Body of pancreas (tissue), 4 donors: ENCODE data around the gene CHMP4A. TPM values are rescaled to one million over a fixed set of nuclear protein-coding genes. Genes with fewer than 3 reads are reported as not detected.

Experiments used
- ATAC-seq: fragments of 150-250 bp; one replicate; pipeline ENCODE4 v1.9.1; 2016
- DNase-seq, 4 donors: peaks; one replicate each; pipeline ENCODE4 v3.0.0-alpha.2; 2019
- H3K27ac ChIP-seq, 4 donors: fragments of 200-600 bp; sonication (generic); 1 replicate in 3 of 4; 2 replicates in 1 of 4; pipeline versions ENCODE4 v1.5.1 to v1.6.1; 2016 to 2019; ENCODE audit warnings: mild to moderate bottlenecking in 1 of 4, mixed read lengths in 1 of 4, moderate library complexity in 1 of 4
- H3K27me3 ChIP-seq, 2 donors: fragments of 200-600 bp; sonication (generic); one replicate each; pipeline ENCODE4 v1.6.0; 2016; ENCODE audit warnings: mild to moderate bottlenecking in 1 of 2
- H3K36me3 ChIP-seq, 2 donors: fragments of 200-600 bp; sonication (generic); replicated peaks in 1 of 2; 2 replicates each; pipeline ENCODE4 v1.5.1; 2016; ENCODE audit warnings: low read depth in 2 of 2; ENCODE audit not compliant: insufficient read depth in 1 of 2
- H3K4me1 ChIP-seq: fragments of 200-600 bp; sonication (generic); one replicate; pipeline ENCODE4 v1.6.0; 2016
- H3K4me3 ChIP-seq, 2 donors: fragments of 200-600 bp; sonication (generic); 1 replicate in 1 of 2; 2 replicates in 1 of 2; pipeline ENCODE4 v1.5.1; 2016 to 2019
- H3K9me3 ChIP-seq, 3 donors: fragments of 200-600 bp; sonication (generic); 1 replicate in 2 of 3; 2 replicates in 1 of 3; pipeline ENCODE4 v1.5.1; 2016
- CTCF ChIP-seq, 7 experiments: fragments of 450-650 bp in 4 of 7; fragments of 200-600 bp in 3 of 7; sonication (generic) in 3 of 7; IDR thresholded peaks; one replicate each; pipeline ENCODE4 v1.5.1; 2016 to 2019; ENCODE audit warnings: antibody characterized with exemption in 7 of 7
- POLR2A ChIP-seq, 3 donors: fragments of 450-650 bp; IDR thresholded peaks; one replicate each; pipeline ENCODE4 v1.6.1; 2016; ENCODE audit warnings: antibody characterized with exemption in 3 of 3, mild to moderate bottlenecking in 2 of 3
- WGBS, 2 donors: methylation state at CpG; one replicate each; pipeline ENCODE4 v1.1.5; 2017; 5-methylcytosine and 5-hydroxymethylcytosine counted together
- intact Hi-C: fragments of 100-400 bp; cut with DNase I; formaldehyde crosslinking; loops from one replicate; pipeline ENCODE4 v1.15.1; 2023
- total RNA-seq, 2 donors: library from RNA; depleted of rRNA; stranded (reverse); fragments of >200 nt; gene quantifications; one replicate each; pipeline ENCODE4 v1.1.0, GENCODE V29; 2016

The CHMP4A gene
- total RNA-seq, result 10 to 100 TPM; 28.5 to 32.0 TPM

- intact Hi-C loops, result no loop called here
- ATAC-seq (peak; percentile 90), DNase-seq (peak; percentile 93 to 98 (median 94))
- no peaks in the 10 kb centered on the region for H3K9me3 ChIP-seq
- WGBS, 2 donors, result 1 to 9% methylated on average over 13 to 53 of the region's 53 CpGs
- H3K27ac ChIP-seq, result peak within 1 kb of the TSS; percentile 86 to 97 (median 94)
- peaks cover 0 to 15% of the 10 kb centered on the region in 2 donors for H3K36me3 ChIP-seq
- peak within 1 kb of the TSS; percentile 39 to 60 for H3K4me3 ChIP-seq
- TF ChIP-seq CTCF (IDR thresholded peaks at IDR 0.05), result peak in 3 of 7 experiments; percentile 29 to 31 (median 30)
- peak; percentile 88 to 98 (median 98) for TF ChIP-seq POLR2A (IDR thresholded peaks at IDR 0.05)
- H3K4me1 ChIP-seq, result peaks cover 30% of the 10 kb centered on the region
- no peaks in the 10 kb centered on the region for H3K27me3 ChIP-seq
These were observed at the start of gene CHMP4A for GRCh38 chr14:24212924-24213865. Gene CHMP4A (minus strand): TSS chr14:24213488. CDS start chr14:24213439, 49 bp downstream.

GRCh38 chr14:24261969-24262327 lies 48.7 kb upstream of the CHMP4A start:
- Histone ChIP-seq H3K27ac (no peak overlapping the region), H3K4me1 (peaks cover 15% of the 10 kb centered on the region), H3K36me3 (peaks cover 0 to 4% of the 10 kb centered on the region in 2 donors), H3K4me3 (no peak overlapping the region), H3K9me3 (no peaks in the 10 kb centered on the region), H3K27me3 (no peaks in the 10 kb centered on the region)
- TF ChIP-seq CTCF (IDR thresholded peaks at IDR 0.05) (no peak), POLR2A (IDR thresholded peaks at IDR 0.05) (no peak)
- intact Hi-C loops, result no loop called here
- ATAC-seq, result no peak
- no peak for DNase-seq
- 85 to 93% methylated on average over 9 to 16 of the region's 19 CpGs for WGBS, 2 donors

- no peak overlapping the region for H3K4me3 ChIP-seq
- DNase-seq, result no peak
- H3K27me3 ChIP-seq, result no peaks in the 10 kb centered on the region
- no peak for ATAC-seq
- peaks cover 15% of the 10 kb centered on the region for H3K4me1 ChIP-seq
- H3K36me3 ChIP-seq, result peaks cover 0 to 3% of the 10 kb centered on the region in 2 donors
- H3K9me3 ChIP-seq, result no peaks in the 10 kb centered on the region
- H3K27ac ChIP-seq, result peak overlapping the region in 1 of 4 donors; percentile 74
- 90 to 94% methylated on average over 12 to 19 of the region's 20 CpGs for WGBS, 2 donors
- intact Hi-C loops, result no loop called here
- TF ChIP-seq CTCF (IDR thresholded peaks at IDR 0.05), result no peak
- no peak for TF ChIP-seq POLR2A (IDR thresholded peaks at IDR 0.05)
These were observed 48.1 kb upstream of the CHMP4A start for GRCh38 chr14:24261256-24261968.

GRCh38 chr14:24260780-24261157 lies 47.5 kb upstream of the CHMP4A start:
- no peak for ATAC-seq
- no peak for TF ChIP-seq POLR2A (IDR thresholded peaks at IDR 0.05)
- no peak for TF ChIP-seq CTCF (IDR thresholded peaks at IDR 0.05)
- H3K27ac ChIP-seq, result peak overlapping the region in 3 of 4 donors; percentile 62 to 82 (median 74)
- no peaks in the 10 kb centered on the region for H3K9me3 ChIP-seq
- intact Hi-C loops, result no loop called here
- no peaks in the 10 kb centered on the region for H3K27me3 ChIP-seq
- no peaks in the 10 kb centered on the region for H3K36me3 ChIP-seq
- peaks cover 15% of the 10 kb centered on the region for H3K4me1 ChIP-seq
- H3K4me3 ChIP-seq, result no peak overlapping the region
- 58 to 69% methylated on average over 2 to 4 of the region's 4 CpGs for WGBS, 2 donors
- DNase-seq, result no peak
